ENCODE data around the gene SPATA1.
A peak's percentile ranks its signal among the peaks of the same experiment; 100 is the strongest.
"Not testable (repeated sequence)": the region's sequence is repeated elsewhere in the genome, so short reads cannot be mapped to it uniquely, and the experiment has no call there.

Gene SPATA1

DNA sequence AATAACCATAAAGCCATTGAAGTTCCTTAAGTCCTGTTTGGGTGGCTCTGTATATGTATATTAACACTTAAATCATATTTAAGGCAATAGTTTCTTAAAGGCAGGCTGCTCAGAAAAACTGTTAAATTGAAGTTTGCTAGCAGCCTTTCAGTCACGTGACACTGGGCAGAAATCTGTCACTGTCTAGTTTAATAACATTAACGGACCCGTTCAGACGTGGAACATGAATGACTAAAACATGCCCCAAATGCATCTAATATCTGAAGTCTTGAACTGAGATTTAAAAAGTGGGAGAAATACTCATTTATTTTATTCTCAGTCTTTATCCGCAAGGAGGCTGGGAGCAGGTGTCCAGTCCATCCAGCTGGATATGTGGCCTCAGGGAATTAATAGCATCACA, 3.3 kb upstream of the SPATA1 start:
- Histone ChIP-seq H3K9me3 (ENCODE audit: control insufficient read depth, insufficient read depth, low read length) (no peaks in the 10 kb centered on the region), H3K36me3 (ENCODE audit: insufficient read depth, low read length) (peaks cover 4% of the 10 kb centered on the region; the same call in 1 of the 2 replicates), H3K9ac (ENCODE audit: low read depth, low read length) (no peak overlapping the region), H3K4me1 (ENCODE audit: insufficient read depth, low read length) (peaks cover 8% of the 10 kb centered on the region)

DNA sequence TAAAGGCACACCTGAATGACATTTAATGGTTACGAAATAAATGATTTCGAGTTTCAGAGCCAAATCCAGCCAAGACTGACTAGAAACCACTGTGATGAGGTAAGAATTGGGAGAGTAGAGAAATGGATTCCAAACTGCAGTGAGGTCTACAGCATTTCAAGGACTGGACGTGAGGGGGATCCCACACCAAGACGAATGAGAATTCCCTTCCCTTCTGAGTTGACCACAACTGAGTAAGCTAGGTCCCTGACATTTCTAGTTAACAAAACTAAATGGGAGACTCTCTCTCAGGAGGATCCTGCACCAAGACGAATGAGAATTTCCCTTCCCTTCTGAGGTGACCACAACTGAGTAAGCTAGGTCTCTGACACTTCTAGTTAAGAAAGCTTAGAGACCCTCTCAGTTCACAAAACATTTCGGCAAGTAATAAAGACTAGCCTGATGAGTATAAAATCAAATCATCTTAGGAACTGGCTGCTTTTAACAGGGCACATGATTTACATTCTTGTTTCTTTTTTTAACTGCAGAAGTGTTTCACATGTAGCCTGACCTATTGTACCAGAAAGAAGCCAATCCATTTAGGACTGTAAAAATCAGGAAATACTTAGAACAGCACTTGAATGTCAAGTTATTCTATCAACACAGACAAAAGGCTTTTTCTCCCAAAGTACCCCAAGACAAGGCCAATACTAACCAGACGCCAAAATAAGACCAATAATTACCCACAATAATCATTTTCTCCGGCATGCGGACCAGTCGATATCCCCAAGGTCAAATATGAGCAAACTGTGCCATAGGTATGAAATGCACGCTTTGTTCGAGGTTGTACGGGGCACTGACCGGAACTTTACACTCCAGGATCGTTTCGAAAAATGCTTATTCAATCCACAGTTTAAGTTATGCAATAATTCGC, 1.4 kb upstream of the SPATA1 start:
- H3K36me3 ChIP-seq (ENCODE audit: insufficient read depth, low read length) = peaks cover 2% of the 10 kb centered on the region; the same call in 1 of the 2 replicates
- H3K4me1 ChIP-seq (ENCODE audit: insufficient read depth, low read length) = peaks cover 8% of the 10 kb centered on the region
- H3K9me3 ChIP-seq (ENCODE audit: control insufficient read depth, insufficient read depth, low read length) = no peaks in the 10 kb centered on the region
- peak overlapping the region; percentile 76 for H3K9ac ChIP-seq (ENCODE audit: low read depth, low read length)

DNA sequence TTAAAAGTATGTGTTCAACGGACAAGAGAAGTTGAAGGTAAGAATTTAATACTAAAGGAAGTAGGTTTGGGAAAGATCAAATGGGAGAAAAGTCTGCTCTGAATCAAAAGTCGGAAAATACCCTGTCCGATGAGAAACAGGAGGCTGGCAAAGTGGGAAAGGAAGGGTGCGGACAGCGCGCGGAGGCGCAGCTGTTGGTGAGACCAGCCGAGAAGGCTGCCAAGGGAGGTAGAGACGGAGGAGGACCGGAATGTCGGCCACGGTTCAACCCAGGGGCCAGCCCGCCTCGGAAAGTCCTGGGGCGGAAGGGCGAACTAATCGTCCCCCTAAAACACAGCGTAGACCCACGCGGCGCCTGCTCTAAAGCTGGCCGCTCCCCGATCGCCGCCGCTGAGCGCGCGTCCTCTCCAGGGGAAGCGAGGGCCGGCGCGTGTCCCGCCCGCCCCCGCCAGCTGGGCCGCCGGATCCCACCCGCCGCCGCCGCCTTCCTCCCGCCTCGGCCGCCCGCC, 639 bp upstream of the SPATA1 start:
- H3K4me1 ChIP-seq (ENCODE audit: insufficient read depth, low read length) = peaks cover 8% of the 10 kb centered on the region
- H3K36me3 ChIP-seq (ENCODE audit: insufficient read depth, low read length) = no peaks in the 10 kb centered on the region
- H3K9me3 ChIP-seq (ENCODE audit: control insufficient read depth, insufficient read depth, low read length) = no peaks in the 10 kb centered on the region
- peak overlapping the region; percentile 76 for H3K9ac ChIP-seq (ENCODE audit: low read depth, low read length)

DNA sequence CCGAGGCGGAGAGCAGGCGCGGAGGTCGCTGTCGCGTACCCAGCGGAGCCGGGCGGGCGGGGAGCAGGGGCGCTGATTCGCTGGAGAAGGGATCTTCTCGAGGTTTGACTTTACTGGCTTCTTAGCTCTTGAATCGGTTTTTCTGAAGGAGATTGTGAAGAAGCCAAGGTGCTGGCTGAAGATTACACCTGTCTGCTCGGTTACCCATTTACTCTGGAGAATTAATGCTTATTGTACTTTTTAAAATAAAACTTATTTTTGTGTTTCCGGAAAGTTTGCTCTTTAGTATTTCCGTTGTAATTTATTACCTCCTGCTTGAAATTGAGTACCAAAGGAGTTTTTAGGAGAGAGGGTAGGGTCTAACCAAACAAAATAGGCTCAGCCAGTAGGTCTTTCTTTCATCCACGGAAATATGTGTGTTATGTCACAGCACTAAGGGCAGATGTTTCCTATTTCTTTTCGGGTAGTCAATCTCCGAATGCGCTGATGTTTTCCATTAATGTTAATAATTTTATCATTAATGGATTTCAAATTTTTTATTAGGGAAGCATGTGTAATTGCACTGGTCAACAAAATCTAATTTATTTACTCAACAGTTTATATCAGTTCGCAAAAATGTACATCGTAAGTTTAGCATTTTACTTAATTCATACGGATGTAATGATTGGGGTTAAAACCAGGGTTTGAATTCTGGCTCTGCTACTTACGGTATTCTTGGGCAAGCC, 705 bp downstream of the SPATA1 start:
- Histone ChIP-seq H3K36me3 (ENCODE audit: insufficient read depth, low read length) (no peaks in the 10 kb centered on the region), H3K9me3 (ENCODE audit: control insufficient read depth, insufficient read depth, low read length) (no peaks in the 10 kb centered on the region), H3K9ac (ENCODE audit: low read depth, low read length) (peak overlapping the region; percentile 76), H3K4me1 (ENCODE audit: insufficient read depth, low read length) (no peaks in the 10 kb centered on the region; the same call in none of the 2 replicates)

DNA sequence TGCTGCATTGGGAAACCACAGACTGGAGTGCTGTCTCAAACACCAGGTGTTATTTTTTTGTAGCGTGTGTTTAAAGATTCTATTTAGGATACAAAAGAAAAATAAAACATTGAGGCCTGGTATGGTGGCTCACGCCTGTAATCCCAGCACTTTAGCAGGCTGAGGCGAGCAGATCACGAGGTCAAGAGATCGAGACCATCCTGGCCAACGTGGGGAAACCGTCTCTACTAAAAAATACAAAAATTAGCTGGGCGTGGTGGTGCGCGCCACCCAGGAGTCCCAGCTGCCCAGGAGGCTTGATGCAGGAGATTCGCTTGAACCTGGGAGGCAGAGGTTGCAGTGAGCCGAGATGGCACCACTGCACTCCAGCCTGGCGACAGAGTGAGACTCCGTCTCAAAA, 1.7 kb downstream of the SPATA1 start:
- H3K9me3 ChIP-seq (ENCODE audit: control insufficient read depth, insufficient read depth, low read length); H3K9ac ChIP-seq (ENCODE audit: low read depth, low read length); H3K36me3 ChIP-seq (ENCODE audit: insufficient read depth, low read length); H3K4me1 ChIP-seq (ENCODE audit: insufficient read depth, low read length): not testable (repeated sequence)

DNA sequence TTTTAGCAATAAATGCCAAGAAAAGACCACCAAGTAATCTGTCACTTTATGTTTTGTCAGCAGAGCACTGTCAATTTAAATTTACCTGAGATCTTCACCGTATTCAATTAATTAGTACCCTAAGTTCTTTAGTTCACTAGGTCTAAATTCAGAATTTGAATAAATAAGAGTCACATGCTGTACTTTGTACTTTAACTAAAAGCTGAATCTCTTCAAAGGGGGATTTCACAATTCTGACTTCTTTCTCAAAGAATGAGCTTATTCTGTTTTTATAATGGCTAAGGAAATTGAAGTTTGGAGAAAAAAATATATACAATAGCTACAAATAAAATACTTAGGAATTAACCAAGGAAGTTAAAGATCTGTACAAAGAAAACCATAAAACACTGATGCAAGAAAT, 2.3 kb downstream of the SPATA1 start:
- Histone ChIP-seq H3K36me3 (ENCODE audit: insufficient read depth, low read length) (no peaks in the 10 kb centered on the region), H3K9me3 (ENCODE audit: control insufficient read depth, insufficient read depth, low read length) (no peaks in the 10 kb centered on the region), H3K9ac (ENCODE audit: low read depth, low read length) (no peak overlapping the region), H3K4me1 (ENCODE audit: insufficient read depth, low read length) (no peaks in the 10 kb centered on the region; the same call in 1 of the 2 replicates)

DNA sequence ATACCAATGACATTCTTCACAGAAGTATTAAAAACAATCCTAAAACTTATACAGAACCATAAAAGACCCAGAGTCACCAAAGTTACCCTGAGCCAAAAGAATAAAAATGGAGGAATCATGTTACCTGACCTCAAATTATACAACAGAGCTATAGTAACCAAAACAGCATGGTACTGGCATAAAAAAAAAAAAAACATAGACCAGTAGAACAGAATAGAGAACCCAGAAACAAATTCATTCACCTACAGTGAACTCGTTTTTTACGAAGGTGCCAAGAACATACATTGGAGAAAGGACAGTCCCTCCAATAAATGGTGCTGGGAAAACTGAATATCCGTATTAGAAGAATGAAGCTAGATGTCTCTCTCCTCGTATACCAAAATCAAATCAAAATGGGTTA, 2.8 kb downstream of the SPATA1 start:
- Histone ChIP-seq H3K4me1 (ENCODE audit: insufficient read depth, low read length) (no peaks in the 10 kb centered on the region; the same call in 1 of the 2 replicates), H3K36me3 (ENCODE audit: insufficient read depth, low read length) (no peaks in the 10 kb centered on the region), H3K9ac (ENCODE audit: low read depth, low read length) (no peak overlapping the region), H3K9me3 (ENCODE audit: control insufficient read depth, insufficient read depth, low read length) (no peaks in the 10 kb centered on the region)

DNA sequence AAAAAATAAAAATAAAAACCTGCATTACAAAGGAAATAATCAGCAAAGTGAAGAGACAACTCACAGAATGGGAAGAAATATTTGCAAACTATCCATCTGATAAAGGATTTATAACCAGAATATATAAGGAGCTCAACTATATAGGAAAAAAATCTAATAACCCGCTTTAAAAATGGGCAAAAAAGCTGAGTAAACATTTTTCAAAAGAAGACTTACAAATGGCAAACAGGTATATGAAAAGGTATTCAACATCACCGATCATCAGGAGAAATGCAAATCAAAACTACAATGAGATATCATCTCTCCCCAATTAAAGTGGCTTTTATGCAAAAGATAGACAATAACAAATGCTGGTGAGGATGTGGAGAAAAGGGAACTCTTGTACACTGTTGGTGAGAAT, 4.0 kb downstream of the SPATA1 start:
- Histone ChIP-seq H3K9me3 (ENCODE audit: control insufficient read depth, insufficient read depth, low read length) (no peaks in the 10 kb centered on the region), H3K36me3 (ENCODE audit: insufficient read depth, low read length) (no peaks in the 10 kb centered on the region), H3K9ac (ENCODE audit: low read depth, low read length) (no peak overlapping the region), H3K4me1 (ENCODE audit: insufficient read depth, low read length) (no peaks in the 10 kb centered on the region)

DNA sequence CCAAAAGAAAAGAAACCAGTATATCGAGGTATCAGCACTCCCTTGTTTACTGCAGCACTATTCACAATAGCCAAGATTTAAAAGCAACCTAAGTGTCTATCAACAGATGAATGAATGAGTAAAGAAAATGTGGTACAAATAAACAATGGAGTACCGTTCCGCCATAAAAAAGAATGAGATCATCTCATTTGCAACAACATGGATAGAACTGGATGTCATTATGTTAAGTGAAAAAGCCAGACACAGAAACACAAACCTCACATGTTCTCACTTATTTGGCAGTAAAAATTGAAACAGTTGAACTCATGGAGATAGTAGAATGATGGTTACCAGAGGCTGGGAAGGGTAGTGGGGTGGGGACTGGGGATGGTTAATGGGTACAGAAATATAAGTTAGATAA, 4.5 kb downstream of the SPATA1 start:
- H3K4me1 ChIP-seq (ENCODE audit: insufficient read depth, low read length) = no peaks in the 10 kb centered on the region
- H3K36me3 ChIP-seq (ENCODE audit: insufficient read depth, low read length) = no peaks in the 10 kb centered on the region
- H3K9ac ChIP-seq (ENCODE audit: low read depth, low read length) = no peak overlapping the region
- no peaks in the 10 kb centered on the region for H3K9me3 ChIP-seq (ENCODE audit: control insufficient read depth, insufficient read depth, low read length)

DNA sequence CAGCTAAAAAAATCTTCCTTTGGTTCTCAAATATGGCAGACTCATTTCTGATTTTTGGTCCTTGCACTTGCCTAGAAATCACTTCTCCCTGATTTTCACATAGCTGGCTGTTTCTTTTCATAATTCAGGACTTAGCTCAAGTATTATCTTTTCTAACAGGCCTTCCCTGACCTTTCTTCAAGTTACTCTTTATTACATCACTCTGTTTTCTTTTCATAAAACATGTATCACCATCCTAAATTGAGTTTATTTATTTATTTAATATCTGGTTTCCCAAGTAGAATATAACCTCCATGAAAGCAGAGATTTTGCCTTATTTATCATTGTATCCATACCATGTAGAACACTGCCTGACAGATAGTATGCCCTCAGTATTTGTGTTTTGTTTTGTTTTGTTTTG, 18.4 kb downstream of the SPATA1 start:
- no peaks in the 10 kb centered on the region for H3K36me3 ChIP-seq (ENCODE audit: insufficient read depth, low read length)
- H3K9ac ChIP-seq (ENCODE audit: low read depth, low read length) = no peak overlapping the region
- H3K4me1 ChIP-seq (ENCODE audit: insufficient read depth, low read length) = no peaks in the 10 kb centered on the region
- no peaks in the 10 kb centered on the region for H3K9me3 ChIP-seq (ENCODE audit: control insufficient read depth, insufficient read depth, low read length)

DNA sequence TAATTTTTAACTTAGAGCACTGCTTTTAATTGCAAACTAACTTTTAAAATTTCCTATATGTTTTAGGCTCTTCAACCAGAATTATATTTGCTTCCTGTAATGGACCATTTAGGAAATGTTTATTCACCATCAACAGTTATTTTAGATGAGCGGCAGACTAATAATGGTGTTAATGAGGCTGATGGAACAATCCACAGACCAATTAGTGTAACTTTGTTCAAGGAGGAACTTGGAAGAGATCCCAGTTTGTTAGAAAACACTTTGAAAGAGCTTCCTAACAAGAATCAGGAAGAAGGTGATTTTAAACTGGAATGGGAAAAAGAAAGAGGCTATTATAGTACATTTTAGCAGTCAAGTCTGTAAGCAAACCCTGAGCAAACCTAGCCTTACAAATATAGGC, 19.6 kb downstream of the SPATA1 start:
- Histone ChIP-seq H3K9me3 (ENCODE audit: control insufficient read depth, insufficient read depth, low read length) (no peaks in the 10 kb centered on the region), H3K9ac (ENCODE audit: low read depth, low read length) (no peak overlapping the region), H3K4me1 (ENCODE audit: insufficient read depth, low read length) (no peaks in the 10 kb centered on the region), H3K36me3 (ENCODE audit: insufficient read depth, low read length) (no peaks in the 10 kb centered on the region)

DNA sequence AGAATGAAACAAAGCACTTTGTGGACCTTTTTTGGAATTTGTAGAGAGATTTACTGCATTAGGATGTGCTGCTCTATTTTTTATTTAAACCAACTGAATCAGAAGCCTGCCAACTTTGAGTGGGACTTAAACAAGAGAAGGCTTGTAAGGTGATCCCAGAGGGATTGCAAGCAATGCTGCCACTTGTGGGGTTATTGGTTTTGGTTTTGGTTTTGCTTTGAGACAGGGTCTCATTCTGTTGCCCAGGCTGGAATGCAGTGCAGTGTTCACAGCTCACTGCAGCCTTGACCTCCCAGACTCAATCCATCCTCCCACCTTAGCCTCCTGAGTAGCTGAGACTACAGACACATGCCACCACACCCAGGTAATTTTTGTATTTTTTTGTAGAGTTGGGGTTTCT, 32.4 kb downstream of the SPATA1 start:
- no peaks in the 10 kb centered on the region for H3K36me3 ChIP-seq (ENCODE audit: insufficient read depth, low read length)
- no peak overlapping the region for H3K9ac ChIP-seq (ENCODE audit: low read depth, low read length)
- no peaks in the 10 kb centered on the region for H3K4me1 ChIP-seq (ENCODE audit: insufficient read depth, low read length)
- no peaks in the 10 kb centered on the region for H3K9me3 ChIP-seq (ENCODE audit: control insufficient read depth, insufficient read depth, low read length)

DNA sequence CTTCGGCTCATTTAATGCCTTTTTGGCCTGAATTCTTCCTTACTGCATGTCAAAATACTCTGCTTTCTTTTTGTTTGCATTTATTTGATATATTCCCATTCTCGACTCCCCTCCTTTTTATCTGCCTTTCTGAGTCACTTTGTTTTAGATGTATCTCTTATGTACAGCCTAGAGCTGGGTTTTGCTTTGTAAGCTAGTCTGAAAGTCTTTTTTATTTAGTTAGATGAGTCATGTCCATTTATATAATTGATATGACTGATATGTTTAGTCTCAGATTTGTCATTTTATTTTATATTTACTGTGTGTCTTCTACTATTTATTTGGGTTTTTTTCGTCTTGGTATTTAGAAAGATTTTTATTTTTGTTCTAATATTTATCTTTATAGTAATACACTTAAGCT, 33.8 kb downstream of the SPATA1 start:
- Histone ChIP-seq H3K9ac (ENCODE audit: low read depth, low read length) (no peak overlapping the region), H3K4me1 (ENCODE audit: insufficient read depth, low read length) (no peaks in the 10 kb centered on the region), H3K36me3 (ENCODE audit: insufficient read depth, low read length) (no peaks in the 10 kb centered on the region), H3K9me3 (ENCODE audit: control insufficient read depth, insufficient read depth, low read length) (no peaks in the 10 kb centered on the region)

DNA sequence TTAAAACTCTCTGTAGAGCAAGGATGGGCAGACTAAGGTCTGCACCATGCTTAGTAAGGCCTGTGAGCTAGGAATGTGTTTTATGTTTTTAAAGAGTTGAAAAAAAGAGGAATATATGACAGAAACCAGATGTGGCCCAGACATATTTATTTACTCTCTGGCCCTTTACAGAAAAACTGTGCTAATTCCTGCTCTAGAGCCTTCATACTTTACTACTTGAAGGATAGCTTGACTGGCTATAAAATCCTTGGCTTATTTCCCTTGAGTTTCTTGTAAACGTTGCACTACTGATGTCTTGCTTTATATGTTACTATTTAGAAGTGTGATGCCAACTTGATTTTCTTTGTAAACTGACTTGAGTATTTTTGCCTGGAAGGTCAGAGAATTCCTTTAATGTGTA, 34.6 kb downstream of the SPATA1 start:
- no peaks in the 10 kb centered on the region for H3K9me3 ChIP-seq (ENCODE audit: control insufficient read depth, insufficient read depth, low read length)
- no peak overlapping the region for H3K9ac ChIP-seq (ENCODE audit: low read depth, low read length)
- no peaks in the 10 kb centered on the region for H3K4me1 ChIP-seq (ENCODE audit: insufficient read depth, low read length)
- no peaks in the 10 kb centered on the region for H3K36me3 ChIP-seq (ENCODE audit: insufficient read depth, low read length)

DNA sequence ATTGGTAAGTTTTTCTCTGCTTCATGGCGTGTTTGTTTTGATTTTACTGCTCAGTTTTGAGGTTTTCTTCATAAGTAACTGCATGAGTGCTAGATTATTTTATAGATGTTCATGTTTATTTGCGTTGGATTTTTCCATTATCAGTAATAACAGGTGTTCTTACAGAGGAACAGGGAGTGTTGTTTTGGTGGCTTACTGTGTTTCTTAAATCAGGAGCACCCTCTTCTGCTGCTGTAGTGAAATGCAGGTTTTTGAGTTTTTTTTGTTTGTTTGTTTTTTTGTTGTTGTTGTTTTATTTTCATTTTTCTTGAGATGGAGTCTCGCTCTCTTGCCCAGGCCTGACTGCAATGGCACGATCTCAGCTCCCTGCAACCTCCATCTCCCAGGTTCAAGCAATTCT, 35.5 kb downstream of the SPATA1 start:
- Histone ChIP-seq H3K9ac (ENCODE audit: low read depth, low read length) (no peak overlapping the region), H3K36me3 (ENCODE audit: insufficient read depth, low read length) (no peaks in the 10 kb centered on the region), H3K4me1 (ENCODE audit: insufficient read depth, low read length) (no peaks in the 10 kb centered on the region), H3K9me3 (ENCODE audit: control insufficient read depth, insufficient read depth, low read length) (no peaks in the 10 kb centered on the region)

Measured in ES-I3 (cell line).